Head of caudate nucleus (tissue), 42 donors: ENCODE data around the gene TSPAN14.

Experiments used
- DNase-seq, 42 donors: peaks; one replicate each; pipeline versions ENCODE4 v3.0.0 to v3.0.0-alpha.2; 2020 to 2021; ENCODE audit warnings: mixed read lengths in 7 of 42
- intact Hi-C: fragments of 100-400 bp; cut with DNase I; formaldehyde crosslinking; loops from one replicate; pipeline ENCODE4 v1.15.0; 2022

Gene TSPAN14

GRCh38 chr10:80421050-80421706 is 32.9 kb upstream of the TSPAN14 start:
- intact Hi-C loops = no loop called here

GRCh38 chr10:80421707-80422536 is 32.2 kb upstream of the TSPAN14 start:
- no peak for DNase-seq
- intact Hi-C loops = no loop called here

More at GRCh38 chr10:80421050-80421706, 32.9 kb upstream of the TSPAN14 start:
- no peak for DNase-seq

DNA sequence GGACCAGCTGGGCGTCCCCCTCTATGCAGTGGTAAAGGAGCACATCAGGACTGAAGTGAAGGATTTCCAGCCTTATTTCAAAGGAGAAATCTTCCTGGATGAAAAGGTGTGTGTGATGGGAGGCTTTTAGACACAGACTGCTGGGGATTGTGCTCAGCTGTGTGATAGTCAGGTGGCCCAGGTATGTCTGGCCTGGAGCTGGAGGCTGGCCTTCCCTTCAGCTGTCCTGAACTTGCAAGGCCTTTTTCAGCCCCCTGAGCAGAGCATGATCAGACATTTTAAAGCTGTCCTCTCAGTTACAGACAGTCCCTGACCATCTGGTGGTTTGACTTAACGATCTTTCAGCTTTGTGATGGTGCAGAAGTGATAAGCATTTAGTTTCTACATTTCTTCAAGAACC is 28.2 kb upstream of the TSPAN14 start:
- no peak for DNase-seq
- intact Hi-C loops = no loop called here

GRCh38 chr10:80427541-80427940 is 26.6 kb upstream of the TSPAN14 start:
- DNase-seq = no peak
- intact Hi-C loops = no loop called here

- DNase-seq = no peak
- intact Hi-C loops = no loop called here
Measured at GRCh38 chr10:80429521-80429973, 24.6 kb upstream of the TSPAN14 start.

DNA sequence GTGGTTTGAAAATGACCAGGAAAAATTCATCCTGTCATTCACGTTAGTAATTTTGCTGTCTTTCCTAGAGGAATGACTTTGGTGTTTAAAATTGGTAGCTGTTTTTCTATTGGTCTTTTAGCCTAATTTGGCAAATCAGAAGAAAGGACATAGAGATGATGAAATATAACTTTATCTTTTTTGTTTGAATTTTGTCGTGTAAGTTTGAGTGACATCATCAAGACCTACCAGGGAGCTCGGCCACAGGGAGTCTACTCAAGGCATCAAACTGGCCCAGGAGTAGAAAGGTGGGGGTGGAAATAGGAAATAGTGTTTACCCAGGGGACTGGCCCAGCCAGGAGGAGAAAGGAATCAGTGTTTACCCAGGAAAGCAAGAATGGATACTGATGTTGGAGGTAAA is 21.0 kb upstream of the TSPAN14 start:
- intact Hi-C loops = no loop called here

GRCh38 chr10:80436446-80437098 is 17.5 kb upstream of the TSPAN14 start:
- no peak for DNase-seq
- intact Hi-C loops = no loop called here

More for the DNA sequence above, 21.0 kb upstream of the TSPAN14 start:
- DNase-seq = no peak

DNA sequence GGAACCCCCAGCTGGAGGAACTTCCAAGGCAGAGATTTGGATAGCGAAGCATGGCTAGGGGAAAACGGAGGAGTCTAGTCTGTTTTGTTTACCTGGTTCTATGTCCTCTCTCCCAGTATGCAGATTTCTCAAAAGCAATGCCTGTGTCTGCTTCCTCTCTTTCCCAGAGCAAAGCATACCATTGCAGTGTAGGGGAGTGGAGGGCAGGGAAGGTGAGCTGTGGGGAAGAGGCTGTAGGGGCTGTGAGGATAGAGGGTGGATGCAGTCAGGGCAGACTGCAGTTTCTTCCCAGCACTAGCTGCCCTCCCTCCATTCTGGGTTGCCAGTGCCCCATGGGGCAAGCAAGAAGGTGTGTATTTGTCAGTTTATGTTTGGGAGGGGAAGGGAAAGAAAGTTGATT is 16.9 kb upstream of the TSPAN14 start:
- intact Hi-C loops = no loop called here
- DNase-seq = no peak

DNA sequence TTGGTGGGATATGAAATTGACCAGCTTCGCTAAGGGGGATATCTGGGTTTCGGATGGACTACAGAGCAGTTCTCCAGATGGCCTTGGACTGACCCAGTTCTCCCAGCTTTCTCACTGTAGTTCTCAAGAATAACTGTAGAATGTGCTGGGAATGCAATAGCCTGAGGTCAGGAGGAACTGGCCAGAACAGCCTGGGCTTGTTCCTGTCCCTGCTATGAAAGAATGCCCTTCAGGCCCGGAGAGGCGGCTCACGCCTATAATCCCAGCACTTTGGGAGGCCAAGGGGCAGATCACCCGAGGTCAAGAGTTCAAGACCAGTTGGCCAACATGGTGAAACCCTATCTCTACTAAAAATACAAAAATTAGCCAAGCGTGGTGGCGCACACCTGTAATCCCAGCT is 12.3 kb upstream of the TSPAN14 start:
- DNase-seq = no peak
- intact Hi-C loops = no loop called here

GRCh38 chr10:80442879-80443278 is 11.2 kb upstream of the TSPAN14 start:
- intact Hi-C loops = no loop called here

GRCh38 chr10:80443531-80443974 is 10.6 kb upstream of the TSPAN14 start:
- intact Hi-C loops = no loop called here
- DNase-seq = peak in 4 of 42 donors; percentile 25 to 59 (median 44)

More at GRCh38 chr10:80442879-80443278, 11.2 kb upstream of the TSPAN14 start:
- DNase-seq = no peak

- DNase-seq = no peak
- intact Hi-C loops = no loop called here
Measured at GRCh38 chr10:80444124-80444523, 10.0 kb upstream of the TSPAN14 start.

- peak; percentile 56 to 91 (median 77) for DNase-seq
- intact Hi-C loops = no loop called here
Measured at GRCh38 chr10:80444646-80445319, 9.3 kb upstream of the TSPAN14 start.

DNA sequence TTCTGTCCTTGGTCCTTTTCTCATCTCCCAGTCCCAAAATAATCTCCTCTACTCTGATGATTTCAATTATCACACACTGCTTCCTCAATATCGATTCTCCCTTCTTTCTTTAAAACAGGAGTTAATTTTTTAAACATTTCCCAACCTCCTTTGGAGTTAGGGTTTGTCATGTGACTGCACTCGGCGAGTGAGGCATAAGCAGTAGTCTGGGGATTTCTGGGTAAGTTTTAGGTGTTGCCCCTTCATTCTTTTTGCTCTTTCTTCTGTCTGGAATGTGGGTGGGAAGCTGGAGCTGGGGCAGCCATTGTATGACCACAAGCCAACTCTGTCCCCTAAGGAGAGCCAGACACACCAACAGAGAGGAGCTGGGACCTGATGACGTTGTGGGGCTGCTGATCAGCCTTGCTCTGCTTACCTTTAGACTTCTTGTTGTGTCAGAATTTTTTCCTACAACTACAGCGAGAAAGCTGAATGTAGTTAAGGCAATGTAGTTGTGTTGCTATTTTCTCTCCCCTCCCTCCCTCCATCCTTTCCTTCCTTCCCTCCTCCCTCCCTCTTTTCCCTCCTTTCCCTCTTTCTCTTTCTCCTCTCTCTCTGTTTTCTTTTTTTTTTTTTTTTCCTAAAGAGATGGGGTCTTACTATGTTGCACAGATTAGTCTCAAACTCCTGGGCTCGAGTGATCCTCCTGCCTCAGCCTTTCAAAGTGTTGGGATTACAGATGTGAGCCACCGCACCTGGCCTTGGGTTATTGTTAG is 6.5 kb upstream of the TSPAN14 start:
- no peak for DNase-seq
- intact Hi-C loops = loop anchor here (2.0 kb wide), 1 partner anchor 57 kb away; no protein-coding TSS in a partner anchor

GRCh38 chr10:80448209-80448942 is 5.7 kb upstream of the TSPAN14 start:
- intact Hi-C loops = no loop called here
- DNase-seq = peak in 22 of 42 donors; percentile 42 to 85 (median 56)

DNA sequence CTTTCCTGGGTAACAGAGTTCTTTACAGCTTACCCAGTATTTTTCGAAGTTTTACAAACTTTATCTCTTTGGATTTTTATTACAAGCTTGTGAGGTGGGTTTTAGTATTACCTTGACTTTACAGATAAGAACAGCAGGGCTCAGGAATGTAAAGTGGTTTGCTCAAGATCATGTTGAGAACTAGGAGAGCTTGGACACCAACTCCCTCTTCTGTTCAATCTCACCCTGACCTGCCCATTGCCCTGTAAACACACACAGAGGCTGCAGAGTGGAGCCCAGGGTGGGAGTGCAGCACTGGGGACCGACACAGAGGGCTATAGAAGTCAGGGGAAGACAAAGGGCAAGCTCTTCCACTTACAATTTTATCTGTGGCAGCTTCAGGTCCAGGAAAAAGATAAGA is 4.6 kb upstream of the TSPAN14 start:
- intact Hi-C loops = no loop called here
- DNase-seq = no peak

GRCh38 chr10:80451132-80451531 is 3.0 kb upstream of the TSPAN14 start:
- intact Hi-C loops = no loop called here
- DNase-seq = no peak

GRCh38 chr10:80452069-80452468 is 2.0 kb upstream of the TSPAN14 start:
- intact Hi-C loops = no loop called here
- no peak for DNase-seq
